ENCODE results near the gene SRSF2.

GRCh38 chr17:76690596-76691280, 46.4 kb downstream of the SRSF2 start:
- TF ChIP-seq CTCF (IDR thresholded peaks at IDR 0.05; ENCODE audit: insufficient read depth, low read length, poor library complexity, severe bottlenecking) (no peak), EZH2phosphoT487 (conservative IDR thresholded peaks at IDR 0.05; ENCODE audit: low read length) (no peak)
